AG09309 (cell line): ENCODE data around the gene GRAMD1A.

Experiments used
- DNase-seq: peaks from one replicate; pipeline ENCODE4 v3.0.0-alpha.2; 2010; ENCODE audit warnings: low read depth
- H3K4me3 ChIP-seq: 2 replicates; pipeline ENCODE4 v1.5.1; 2011; ENCODE audit warnings: mild to moderate bottlenecking, low read depth, low read length, moderate library complexity; ENCODE audit not compliant: control insufficient read depth
- TF ChIP-seq, protein P1 (sequence below): IDR thresholded peaks from 2 replicates; pipeline ENCODE4 v1.5.1; 2011; ENCODE audit warnings: mild to moderate bottlenecking, low read depth, low read length, inconsistent platforms; ENCODE audit not compliant: insufficient read depth, control insufficient read depth; ENCODE audit errors: missing control alignments

Gene GRAMD1A

DNA sequence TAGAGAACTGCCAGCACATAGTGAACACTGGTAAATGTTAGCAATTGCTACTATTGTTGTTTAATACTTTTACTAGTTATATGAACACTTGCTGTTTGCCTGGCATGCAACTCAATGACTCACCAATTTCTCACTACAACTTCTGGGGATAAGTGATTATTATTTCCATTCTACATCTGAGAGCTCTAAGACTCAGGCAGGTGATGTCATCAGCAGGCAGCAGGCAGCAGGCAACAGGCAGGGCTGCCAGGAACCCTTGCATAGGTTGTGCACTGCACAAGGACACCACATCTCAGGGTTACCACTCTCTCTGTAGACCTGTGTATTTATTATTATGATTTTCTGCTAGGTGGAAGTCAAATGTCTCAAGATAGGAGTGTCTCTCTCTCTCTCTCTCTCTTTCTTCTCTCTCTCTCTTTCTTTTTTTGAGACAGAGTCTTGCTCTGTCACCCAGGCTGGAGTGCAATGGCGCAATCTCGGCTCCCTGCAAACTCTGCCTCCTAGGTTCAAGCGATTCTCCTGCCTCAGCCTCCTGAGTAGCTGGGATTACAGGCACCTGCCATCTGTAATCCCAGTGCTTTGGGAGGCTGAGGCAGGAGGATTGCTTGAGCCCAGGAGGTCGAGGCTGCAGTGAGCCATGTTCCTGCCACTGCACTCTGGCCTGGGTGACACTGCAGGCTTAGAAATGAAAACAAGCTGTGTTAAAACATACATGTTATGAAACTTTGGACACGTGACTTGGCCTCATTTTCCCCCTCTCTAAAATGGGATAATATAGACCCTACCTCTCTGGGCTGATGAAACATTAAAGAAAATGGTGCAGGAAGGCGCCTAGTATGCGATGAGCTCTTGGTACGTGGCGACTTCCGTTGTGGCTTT lies 64.1 kb downstream of the GRAMD1A start:
- TF ChIP-seq, protein P1, sequence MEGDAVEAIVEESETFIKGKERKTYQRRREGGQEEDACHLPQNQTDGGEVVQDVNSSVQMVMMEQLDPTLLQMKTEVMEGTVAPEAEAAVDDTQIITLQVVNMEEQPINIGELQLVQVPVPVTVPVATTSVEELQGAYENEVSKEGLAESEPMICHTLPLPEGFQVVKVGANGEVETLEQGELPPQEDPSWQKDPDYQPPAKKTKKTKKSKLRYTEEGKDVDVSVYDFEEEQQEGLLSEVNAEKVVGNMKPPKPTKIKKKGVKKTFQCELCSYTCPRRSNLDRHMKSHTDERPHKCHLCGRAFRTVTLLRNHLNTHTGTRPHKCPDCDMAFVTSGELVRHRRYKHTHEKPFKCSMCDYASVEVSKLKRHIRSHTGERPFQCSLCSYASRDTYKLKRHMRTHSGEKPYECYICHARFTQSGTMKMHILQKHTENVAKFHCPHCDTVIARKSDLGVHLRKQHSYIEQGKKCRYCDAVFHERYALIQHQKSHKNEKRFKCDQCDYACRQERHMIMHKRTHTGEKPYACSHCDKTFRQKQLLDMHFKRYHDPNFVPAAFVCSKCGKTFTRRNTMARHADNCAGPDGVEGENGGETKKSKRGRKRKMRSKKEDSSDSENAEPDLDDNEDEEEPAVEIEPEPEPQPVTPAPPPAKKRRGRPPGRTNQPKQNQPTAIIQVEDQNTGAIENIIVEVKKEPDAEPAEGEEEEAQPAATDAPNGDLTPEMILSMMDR: no peak
- no peak overlapping the region for H3K4me3 ChIP-seq
- DNase-seq: peak; percentile 43

DNA sequence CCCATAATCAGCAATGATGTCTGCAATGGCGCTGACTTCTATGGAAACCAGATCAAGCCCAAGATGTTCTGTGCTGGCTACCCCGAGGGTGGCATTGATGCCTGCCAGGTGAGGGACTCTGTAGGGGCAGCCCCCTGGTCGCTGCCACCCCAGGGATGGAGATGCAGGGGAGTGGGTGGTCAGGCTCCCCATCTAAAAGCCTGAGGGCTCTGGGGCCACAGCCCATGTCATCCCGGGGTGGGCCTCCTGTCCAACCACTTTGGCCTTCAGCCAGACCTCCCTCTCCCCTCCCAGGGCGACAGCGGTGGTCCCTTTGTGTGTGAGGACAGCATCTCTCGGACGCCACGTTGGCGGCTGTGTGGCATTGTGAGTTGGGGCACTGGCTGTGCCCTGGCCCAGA lies 65.5 kb downstream of the GRAMD1A start:
- H3K4me3 ChIP-seq: no peak overlapping the region
- DNase-seq: no peak
- TF ChIP-seq, protein P1: no peak

DNA sequence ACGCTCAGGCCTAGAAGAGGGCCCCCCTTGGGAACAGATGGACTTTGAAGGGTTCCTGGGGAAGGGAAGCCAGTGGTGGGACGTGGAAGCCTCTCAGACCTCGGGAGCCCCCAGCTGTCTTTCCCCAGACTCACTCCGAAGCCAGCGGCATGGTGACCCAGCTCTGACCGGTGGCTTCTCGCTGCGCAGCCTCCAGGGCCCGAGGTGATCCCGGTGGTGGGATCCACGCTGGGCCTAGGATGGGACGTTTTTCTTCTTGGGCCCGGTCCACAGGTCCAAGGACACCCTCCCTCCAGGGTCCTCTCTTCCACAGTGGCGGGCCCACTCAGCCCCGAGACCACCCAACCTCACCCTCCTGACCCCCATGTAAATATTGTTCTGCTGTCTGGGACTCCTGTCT lies 66.0 kb downstream of the GRAMD1A start:
- no peak for DNase-seq
- no peak overlapping the region for H3K4me3 ChIP-seq
- TF ChIP-seq, protein P1: no peak

DNA sequence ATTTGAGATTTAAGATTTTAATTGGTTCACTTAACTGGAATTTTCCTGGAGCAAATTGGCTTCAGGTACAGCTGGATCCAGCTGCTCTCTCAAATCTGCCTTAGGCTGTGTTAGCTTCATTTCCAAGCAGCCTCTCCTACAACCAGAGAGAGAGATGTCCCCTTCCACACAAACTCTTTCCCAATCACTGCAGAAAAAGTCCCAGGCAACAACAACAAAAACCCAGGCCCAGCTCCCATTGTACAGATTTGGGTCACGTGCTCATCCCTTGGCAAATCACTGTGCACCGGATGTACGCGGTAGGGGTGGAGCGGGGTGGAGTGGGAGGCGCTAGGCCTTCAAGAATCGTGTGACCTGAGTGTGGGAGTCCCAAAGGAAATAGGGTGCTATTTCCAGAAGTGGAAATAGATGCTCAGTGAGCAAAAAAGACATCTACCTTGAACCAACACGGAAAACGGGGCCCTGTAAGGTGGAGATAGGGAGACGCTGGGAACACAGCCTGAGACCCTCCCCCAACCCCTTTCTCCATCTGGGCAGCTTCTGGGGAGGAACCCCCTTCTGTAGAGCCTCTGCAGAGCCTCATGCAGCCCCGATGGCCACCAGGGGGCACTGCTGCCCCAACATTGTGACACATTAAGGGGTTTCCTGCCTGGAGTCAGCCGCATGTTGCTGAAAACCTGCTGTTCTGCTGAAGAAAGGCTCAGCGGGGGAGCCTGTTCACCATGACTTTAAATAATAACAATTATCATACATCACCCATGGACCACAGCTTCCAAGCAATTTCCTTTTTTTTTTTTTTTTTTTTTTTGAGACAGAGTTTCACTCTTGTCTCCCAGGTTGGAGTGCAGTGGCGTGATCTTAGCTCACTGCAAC lies 66.8 kb downstream of the GRAMD1A start:
- DNase-seq: peak; percentile 40
- no peak overlapping the region for H3K4me3 ChIP-seq
- TF ChIP-seq, protein P1: peak; percentile 89

DNA sequence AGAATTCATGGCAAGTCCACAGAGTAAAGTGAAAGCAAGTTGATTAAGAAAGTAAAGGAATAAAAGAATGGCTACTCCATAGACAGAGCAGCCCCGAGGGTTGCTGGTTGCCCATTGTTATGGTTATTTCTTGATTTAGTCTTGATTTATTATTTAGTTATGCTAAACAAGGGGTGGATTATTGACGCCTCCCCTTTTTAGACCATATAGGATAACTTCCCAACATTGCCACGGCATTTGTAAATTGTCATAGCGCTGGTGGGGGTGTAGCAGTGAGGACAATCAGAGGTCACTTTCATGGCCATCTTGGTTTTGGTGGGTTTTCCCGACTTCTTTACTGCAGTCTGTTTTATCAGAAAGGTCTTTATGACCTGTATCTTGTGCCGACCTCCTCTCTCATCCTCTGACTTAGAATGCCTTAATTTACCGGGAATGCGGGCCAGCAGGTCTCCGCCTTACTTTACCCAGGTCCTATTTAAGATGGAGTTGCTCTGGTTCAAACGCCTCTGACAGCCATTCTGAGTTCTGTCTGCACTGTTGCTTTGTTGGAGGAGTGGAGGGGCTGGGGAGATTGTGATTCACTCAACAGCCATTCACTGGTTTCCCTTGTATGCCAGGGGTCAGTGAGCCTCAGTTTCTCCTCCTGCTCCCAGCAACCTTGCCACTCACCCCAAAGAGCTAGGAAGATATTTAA lies 69.0 kb downstream of the GRAMD1A start:
- TF ChIP-seq, protein P1: no peak
- no peak for DNase-seq
- no peak overlapping the region for H3K4me3 ChIP-seq

DNA sequence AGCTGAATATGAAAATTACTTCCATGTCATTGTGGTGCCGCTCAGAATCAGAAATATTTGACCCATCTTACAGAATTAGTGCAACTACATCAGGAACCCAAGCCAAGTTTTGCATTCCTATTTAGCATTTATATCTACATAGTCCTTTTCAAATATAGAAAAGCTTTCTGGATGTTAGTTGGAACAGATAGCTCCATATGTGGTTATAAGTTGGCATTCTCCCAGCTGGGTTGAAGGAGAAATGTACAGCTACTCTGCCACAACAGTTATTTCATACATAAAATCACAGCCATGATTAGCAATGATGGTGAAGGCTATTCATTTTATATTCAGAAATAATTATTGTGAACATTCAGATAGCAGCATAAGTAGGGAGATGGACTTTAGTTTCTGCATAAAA lies 69.6 kb downstream of the GRAMD1A start:
- H3K4me3 ChIP-seq: no peak overlapping the region
- TF ChIP-seq, protein P1: no peak
- DNase-seq: no peak
